Mucosa of descending colon (tissue), 3 donors: ENCODE results near the gene SLC16A12. TPM values are rescaled to one million over a fixed set of nuclear protein-coding genes. Genes with fewer than 3 reads are reported as not detected.
"Not testable (repeated sequence)": the region's sequence is repeated elsewhere in the genome, so short reads cannot be mapped to it uniquely, and the experiment has no call there.

Source experiments
- ATAC-seq: fragments of 200-7000 bp; cut with Tn5 transposase; one replicate; pipeline ENCODE4 v1.9.1; 2020; ENCODE audit warnings: mild to moderate bottlenecking, moderate library complexity
- DNase-seq, 3 donors: peaks; one replicate each; pipeline ENCODE4 v3.0.0-alpha.2; 2020
- H3K36me3 ChIP-seq: fragments of 200-600 bp; one replicate; pipeline ENCODE4 v1.8.0; 2021; ENCODE audit warnings: low read depth, mild to moderate bottlenecking
- H3K4me1 ChIP-seq: fragments of 200-600 bp; one replicate; pipeline ENCODE4 v1.8.0; 2021; ENCODE audit warnings: low read depth, mild to moderate bottlenecking
- H3K4me3 ChIP-seq: fragments of 200-600 bp; one replicate; pipeline ENCODE4 v1.8.0; 2021; ENCODE audit warnings: mild to moderate bottlenecking
- H3K9me3 ChIP-seq: fragments of 200-600 bp; one replicate; pipeline ENCODE4 v1.8.0; 2021; ENCODE audit warnings: mild to moderate bottlenecking
- CTCF ChIP-seq: fragments of 200-600 bp; IDR thresholded peaks from one replicate; pipeline ENCODE4 v1.8.0; 2022; ENCODE audit warnings: antibody characterized with exemption, mild to moderate bottlenecking
- intact Hi-C, 2 donors: fragments of 100-400 bp; cut with DNase I in 1 of 2; cut with micrococcal nuclease in 1 of 2; formaldehyde crosslinking; loops; one replicate each; pipeline versions ENCODE4 v1.11.0 to v1.11.1; 2022; cut with DNase I, micrococcal nuclease
- total RNA-seq, 3 donors: library from RNA; stranded (reverse); fragmentation: NEBNext Ultra II Directional in 2 of 3; extraction: Animal tissue kit (Norgen Biotek cat#: 25700) in 2 of 3; gene quantifications; one replicate each; pipeline versions ENCODE4 v1.2.1 to v1.2.4, GENCODE V29; 2021 to 2023
- donor health status: DM: no; HTN: no; CAD: no; lungs with moderate emphysema.
- donor health status: DM: no; HTN: no; CAD: no.
- donor health status: DM: no; HTN: yes; CAD: no.

Gene SLC16A12
- total RNA-seq, 3 donors from 2014 or later = 0.12 to 0.47 (median 0.23) TPM

GRCh38 chr10:89393898-89394297, 141.5 kb downstream of the SLC16A12 start:
- no peak for TF ChIP-seq CTCF
- Histone ChIP-seq H3K9me3 (no peaks in the 10 kb centered on the region), H3K4me3 (no peak overlapping the region), H3K36me3 (no peaks in the 10 kb centered on the region), H3K4me1 (peaks cover 25% of the 10 kb centered on the region)
- intact Hi-C loops = no loop called here
- DNase-seq (no peak), ATAC-seq (peak; percentile 76)

GRCh38 chr10:89392974-89393373, 142.4 kb downstream of the SLC16A12 start:
- peak overlapping the region; percentile 3 for H3K4me3 ChIP-seq
- H3K9me3 ChIP-seq = no peaks in the 10 kb centered on the region
- H3K36me3 ChIP-seq = no peaks in the 10 kb centered on the region
- ATAC-seq (peak; percentile 58), DNase-seq (peak in 1 of 3 donors; percentile 26)
- intact Hi-C loops = no loop called here
- TF ChIP-seq CTCF = no peak
- peaks cover 19% of the 10 kb centered on the region for H3K4me1 ChIP-seq

- H3K4me3 ChIP-seq = peak within 1 kb of the TSS; percentile 17
- no peaks in the 10 kb centered on the region for H3K36me3 ChIP-seq
- no peaks in the 10 kb centered on the region for H3K9me3 ChIP-seq
- DNase-seq = peak in 1 of 3 donors; percentile 78
- no peak for TF ChIP-seq CTCF
- intact Hi-C loops = no loop called here
- peak; percentile 95 for ATAC-seq
- H3K4me1 ChIP-seq = peaks cover 19% of the 10 kb centered on the region
Observed at GRCh38 chr10:89391907-89392756, 143.3 kb downstream of the SLC16A12 start, which contains the start of gene IFIT1. IFIT1 (plus strand) TSS chr10:89392623; CDS start chr10:89392713, 90 bp downstream.

- ATAC-seq, DNase-seq, H3K4me3 ChIP-seq, H3K9me3 ChIP-seq, H3K36me3 ChIP-seq, intact Hi-C loops: not testable (repeated sequence)
- H3K4me1 ChIP-seq = peaks cover 22% of the 10 kb centered on the region
Observed at GRCh38 chr10:89391226-89391576, 144.2 kb downstream of the SLC16A12 start.

GRCh38 chr10:89390476-89391225, 144.7 kb downstream of the SLC16A12 start:
- DNase-seq (no peak), ATAC-seq (no peak)
- Histone ChIP-seq H3K4me1 (peaks cover 23% of the 10 kb centered on the region), H3K36me3 (no peaks in the 10 kb centered on the region), H3K9me3 (no peaks in the 10 kb centered on the region), H3K4me3 (no peak overlapping the region)
- intact Hi-C loops = no loop called here
- TF ChIP-seq CTCF = no peak

GRCh38 chr10:89389254-89389653, 146.1 kb downstream of the SLC16A12 start:
- Histone ChIP-seq H3K36me3 (no peaks in the 10 kb centered on the region), H3K9me3 (no peaks in the 10 kb centered on the region), H3K4me3 (no peak overlapping the region), H3K4me1 (peaks cover 23% of the 10 kb centered on the region)
- TF ChIP-seq CTCF = no peak
- intact Hi-C loops = no loop called here
- ATAC-seq (no peak), DNase-seq (no peak)
